H1 (cell line): ENCODE measurements around the gene ULK3. TPM values are rescaled to one million over a fixed set of nuclear protein-coding genes. Genes with fewer than 3 reads are reported as not detected.

Source experiments
- CTCF ChIA-PET: fragments of 300-600 bp; sonication (Branson Sonifier 250); formaldehyde crosslinking; loops from one replicate; lab custom pipeline; 2021; ENCODE audit not compliant: partially characterized antibody; lab: Charles Lee
- POLR2A ChIA-PET: fragments of 300-600 bp; sonication (Branson Sonifier 250); formaldehyde crosslinking; loops from one replicate; lab custom pipeline; 2021; ENCODE audit warnings: inconsistent platforms; ENCODE audit not compliant: partially characterized antibody; lab: Charles Lee
- DNase-seq, 2 experiments: peaks; one replicate each; pipeline versions ENCODE4 v3.0.0 to v3.0.0-alpha.2; 2010 to 2022; ENCODE audit warnings: low spot score in 2 of 2, low read depth in 1 of 2, mixed read lengths in 1 of 2
- FAIRE-seq: peaks from 2 replicates; lab custom pipeline; 2011; peaks lifted over from hg19 to GRCh38; lab: Jason Lieb, UNC
- H2AFZ ChIP-seq: 2 replicates; pipeline ENCODE4 v1.8.1; 2012; ENCODE audit warnings: low read length, inconsistent platforms
- H2AK5ac ChIP-seq: 2 replicates; pipeline ENCODE4 v1.6.1; 2013; ENCODE audit warnings: low read depth, low read length
- H2BK120ac ChIP-seq: replicated peaks from 2 replicates; pipeline ENCODE3; 2013; ENCODE audit warnings: low read depth, low read length, inconsistent platforms
- H2BK12ac ChIP-seq: 2 replicates; pipeline ENCODE4 v1.6.1; 2013; ENCODE audit warnings: low read depth, low read length
- H2BK15ac ChIP-seq: 2 replicates; pipeline ENCODE4 v1.6.1; 2013; ENCODE audit warnings: low read length
- H2BK20ac ChIP-seq: 2 replicates; pipeline ENCODE4 v1.6.1; 2013; ENCODE audit warnings: low read length
- H2BK5ac ChIP-seq: 2 replicates; pipeline ENCODE4 v1.6.1; 2013; ENCODE audit warnings: low read depth, low read length
- H3K14ac ChIP-seq: 2 replicates; pipeline ENCODE4 v1.6.1; 2013; ENCODE audit warnings: inconsistent platforms; ENCODE audit not compliant: insufficient read length
- H3K18ac ChIP-seq: 2 replicates; pipeline ENCODE4 v1.6.1; 2013; ENCODE audit warnings: low read length; ENCODE audit errors: extremely low read depth
- H3K23ac ChIP-seq: 2 replicates; pipeline ENCODE4 v1.6.1; 2013; ENCODE audit warnings: inconsistent platforms; ENCODE audit not compliant: insufficient read length
- H3K23me2 ChIP-seq: 2 replicates; pipeline ENCODE4 v1.6.1; 2013; ENCODE audit warnings: low read depth, low read length
- H3K27ac ChIP-seq: 2 replicates; pipeline ENCODE4 v1.6.1; 2011; ENCODE audit warnings: low read depth, low read length, inconsistent platforms
- H3K27me3 ChIP-seq, 4 experiments: replicated peaks in 1 of 4; 1 replicate in 1 of 4; 2 replicates in 3 of 4; pipeline versions ENCODE4 v1.6.1 to v1.8.1; 2011 to 2013; ENCODE audit warnings: low read length in 3 of 4, mild to moderate bottlenecking in 3 of 4, inconsistent platforms in 2 of 4, mixed read lengths in 2 of 4, moderate library complexity in 1 of 4; ENCODE audit not compliant: control insufficient read depth in 3 of 4, insufficient read depth in 3 of 4; ENCODE audit errors: extremely low read depth in 1 of 4
- H3K36me3 ChIP-seq, 4 experiments: 2 replicates each; pipeline versions ENCODE4 v1.6.1 to v1.8.1; 2011 to 2013; ENCODE audit warnings: mild to moderate bottlenecking in 4 of 4, low read length in 3 of 4, moderate library complexity in 2 of 4, control low read depth in 1 of 4, inconsistent platforms in 1 of 4; ENCODE audit not compliant: insufficient read depth in 4 of 4, control insufficient read depth in 2 of 4
- H3K4ac ChIP-seq: replicated peaks from 2 replicates; pipeline ENCODE3; 2013; ENCODE audit warnings: low read length, low read depth, mixed read lengths, inconsistent platforms; ENCODE audit not compliant: insufficient read length
- H3K4me1 ChIP-seq, 4 experiments: replicated peaks in 1 of 4; 1 replicate in 1 of 4; 2 replicates in 3 of 4; pipeline versions ENCODE4 v1.6.1 to v1.8.1; 2011 to 2013; ENCODE audit warnings: low read length in 3 of 4, inconsistent platforms in 2 of 4, mixed read lengths in 1 of 4; ENCODE audit not compliant: insufficient read depth in 4 of 4, control insufficient read depth in 3 of 4
- H3K4me2 ChIP-seq, 2 experiments: 2 replicates each; pipeline versions ENCODE4 v1.6.1 to v1.8.1; 2011 to 2013; ENCODE audit warnings: low read depth in 2 of 2, low read length in 2 of 2, control low read depth in 1 of 2, inconsistent platforms in 1 of 2, mild to moderate bottlenecking in 1 of 2; ENCODE audit not compliant: insufficient read depth in 1 of 2
- H3K4me3 ChIP-seq, 4 experiments: fragments of 200-600, 300-600 bp in 1 of 4; sonication (generic), shearing (Covaris generic), sonication (Bioruptor Twin) in 1 of 4; 2 replicates each; pipeline versions ENCODE4 v1.5.1 to v1.8.1; 2011 to 2016; ENCODE audit warnings: low read length in 4 of 4, low read depth in 3 of 4, control low read depth in 2 of 4, inconsistent platforms in 2 of 4, mild to moderate bottlenecking in 2 of 4, mixed read lengths in 1 of 4, moderate library complexity in 1 of 4; ENCODE audit not compliant: insufficient read depth in 2 of 4; ENCODE audit errors: extremely low read depth in 1 of 4
- H3K56ac ChIP-seq: replicated peaks from 2 replicates; pipeline ENCODE3; 2013; ENCODE audit warnings: low read depth, mild to moderate bottlenecking, mixed read lengths, low read length, inconsistent platforms; ENCODE audit not compliant: insufficient read length
- H3K79me1 ChIP-seq: 2 replicates; pipeline ENCODE4 v1.6.1; 2013; ENCODE audit warnings: low read depth, low read length, control low read depth
- H3K79me2 ChIP-seq, 2 experiments: 2 replicates each; pipeline versions ENCODE4 v1.6.1 to v1.8.1; 2012 to 2013; ENCODE audit warnings: low read length in 2 of 2, mild to moderate bottlenecking in 2 of 2, inconsistent platforms in 1 of 2; ENCODE audit not compliant: insufficient read depth in 2 of 2, control insufficient read depth in 1 of 2
- H3K9ac ChIP-seq, 4 experiments: replicated peaks in 1 of 4; 1 replicate in 1 of 4; 2 replicates in 3 of 4; pipeline versions ENCODE4 v1.6.1 to v1.8.1; 2011 to 2013; ENCODE audit warnings: low read depth in 3 of 4, low read length in 3 of 4, control low read depth in 2 of 4, mild to moderate bottlenecking in 2 of 4, moderate library complexity in 2 of 4, inconsistent platforms in 1 of 4; ENCODE audit errors: extremely low read depth in 1 of 4
- H3K9me3 ChIP-seq, 2 experiments: 2 replicates each; pipeline versions ENCODE4 v1.6.1 to v1.8.1; 2012 to 2013; ENCODE audit warnings: mild to moderate bottlenecking in 2 of 2, moderate library complexity in 2 of 2, control low read depth in 1 of 2, inconsistent platforms in 1 of 2, low read depth in 1 of 2, low read length in 1 of 2, mixed read lengths in 1 of 2; ENCODE audit not compliant: insufficient read depth in 2 of 2
- H4K20me1 ChIP-seq, 2 experiments: replicated peaks in 1 of 2; 2 replicates each; pipeline versions ENCODE3 to v1.8.1; 2011 to 2013; ENCODE audit warnings: inconsistent platforms in 2 of 2, low read length in 2 of 2, mild to moderate bottlenecking in 1 of 2; ENCODE audit not compliant: insufficient read depth in 2 of 2, control insufficient read depth in 1 of 2
- H4K5ac ChIP-seq: 2 replicates; pipeline ENCODE4 v1.6.1; 2013; ENCODE audit warnings: low read length, low read depth, mixed read lengths, inconsistent platforms; ENCODE audit not compliant: insufficient read length
- H4K8ac ChIP-seq: 2 replicates; pipeline ENCODE4 v1.8.0; 2013; ENCODE audit warnings: mild to moderate bottlenecking, moderate library complexity, low read length, inconsistent platforms; ENCODE audit not compliant: insufficient read depth; ENCODE audit errors: extremely low read depth
- H4K91ac ChIP-seq: replicated peaks from 2 replicates; pipeline ENCODE3; 2013; ENCODE audit warnings: low read length, mixed read lengths, inconsistent platforms; ENCODE audit not compliant: insufficient read length
- BRCA1 ChIP-seq: IDR thresholded peaks from 2 replicates; pipeline ENCODE4 v1.6.1; 2012; ENCODE audit warnings: low read depth, low read length, improper control_type of control experiment
- KDM4A ChIP-seq: IDR thresholded peaks from one replicate; pipeline ENCODE4 v1.7.1; 2012; ENCODE audit warnings: low read depth, mild to moderate bottlenecking, moderate library complexity, low read length, inconsistent platforms; ENCODE audit not compliant: severe bottlenecking
- MAFK ChIP-seq: IDR thresholded peaks from 2 replicates; pipeline ENCODE4 v1.6.1; 2012; ENCODE audit warnings: low read depth, mild to moderate bottlenecking, improper control_type of control experiment, low read length
- PHF8 ChIP-seq: fragments of 200-600 bp; sonication (generic); conservative IDR thresholded peaks from 2 replicates; pipeline ENCODE4 v1.7.1; 2012; ENCODE audit warnings: low read depth, mild to moderate bottlenecking, inconsistent platforms, low read length, moderate library complexity
- SP1 ChIP-seq: IDR thresholded peaks from 2 replicates; pipeline ENCODE4 v1.6.1; 2011; ENCODE audit warnings: low read depth, low read length
- SP4 ChIP-seq: IDR thresholded peaks from 2 replicates; pipeline ENCODE4 v1.6.1; 2012; ENCODE audit warnings: low read length, inconsistent platforms
- WGBS, 2 experiments: shearing (Covaris generic) in 1 of 2; methylation state at CpG; one replicate each; pipeline versions ENCODE4 v1.1.6 to v1.1.7; 2013 to 2015; ENCODE audit warnings: low lambda C conversion rate in 2 of 2, mixed read lengths in 2 of 2, inconsistent platforms in 1 of 2, low coverage in 1 of 2, missing lambda C conversion rate in 1 of 2; ENCODE audit not compliant: insufficient replicate concordance in 2 of 2, insufficient coverage in 1 of 2, insufficient read length in 1 of 2; ENCODE audit errors: extremely low coverage in 1 of 2, missing lambda C conversion rate in 1 of 2; 5-methylcytosine and 5-hydroxymethylcytosine counted together
- long read RNA-seq, 2 experiments: library from RNA in 1 of 2; library from capped mRNA in 1 of 2; stranded (forward); transcript quantifications; one replicate each; pipeline ENCODE4 v2.0.0, GENCODE V29; 2021; ENCODE audit warnings: inconsistent platforms in 1 of 2
- polyA minus RNA-seq, 3 experiments: library from RNA; depleted of rRNA, polyadenylated mRNA; stranded (reverse); fragments of >200 nt; gene quantifications; 1 replicate in 2 of 3; 2 replicates in 1 of 3; pipeline ENCODE4 v1.2.3, GENCODE V29; 2011
- polyA plus RNA-seq, 7 experiments: library from polyadenylated mRNA; depleted of rRNA in 3 of 7; stranded (reverse) in 5 of 7; unstranded in 2 of 7; fragments of >200 nt in 5 of 7; fragments of 200-250 nt in 2 of 7; gene quantifications; 1 replicate in 5 of 7; 2 replicates in 1 of 7; 4 replicates in 1 of 7; pipeline versions ENCODE4 v1.2.1 to v1.2.3, GENCODE V29; 2011 to 2013; ENCODE audit warnings: missing spikeins in 2 of 7, mixed read lengths in 2 of 7
- total RNA-seq: library from RNA; stranded (reverse); fragmentation: NEBNext Ultra II Directional; extraction: Animal tissue kit (Norgen Biotek cat#: 25700); gene quantifications from 2 replicates; pipeline ENCODE4 v1.2.1, GENCODE V29; 2021

The ULK3 gene, protein sequence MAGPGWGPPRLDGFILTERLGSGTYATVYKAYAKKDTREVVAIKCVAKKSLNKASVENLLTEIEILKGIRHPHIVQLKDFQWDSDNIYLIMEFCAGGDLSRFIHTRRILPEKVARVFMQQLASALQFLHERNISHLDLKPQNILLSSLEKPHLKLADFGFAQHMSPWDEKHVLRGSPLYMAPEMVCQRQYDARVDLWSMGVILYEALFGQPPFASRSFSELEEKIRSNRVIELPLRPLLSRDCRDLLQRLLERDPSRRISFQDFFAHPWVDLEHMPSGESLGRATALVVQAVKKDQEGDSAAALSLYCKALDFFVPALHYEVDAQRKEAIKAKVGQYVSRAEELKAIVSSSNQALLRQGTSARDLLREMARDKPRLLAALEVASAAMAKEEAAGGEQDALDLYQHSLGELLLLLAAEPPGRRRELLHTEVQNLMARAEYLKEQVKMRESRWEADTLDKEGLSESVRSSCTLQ
- total RNA-seq (25.0 and 27.1 TPM in 2 replicates), polyA plus RNA-seq (2011; rRNA removed) (34.4 and 52.2 TPM in 2 replicates), polyA minus RNA-seq (2011; rRNA and poly(A)+ RNA removed) (22.9 and 29.2 TPM in 2 replicates)
- polyA plus RNA-seq (2011; cell fraction: cytosol; rRNA removed): 39.6 TPM
- 241 TPM for polyA plus RNA-seq (2011; cell fraction: nucleus; rRNA removed)
- 23.8 to 32.8 TPM (median 27.6 TPM) in 4 replicates for polyA plus RNA-seq (2012, experiment 1 of 2)
- polyA plus RNA-seq (2012, experiment 2 of 2): 22.2 TPM
- polyA plus RNA-seq (2013, experiment 1 of 2): 23.5 TPM
- polyA plus RNA-seq (2013, experiment 2 of 2): 20.5 TPM
- 14.8 TPM for polyA minus RNA-seq (2011; cell fraction: cytosol; rRNA and poly(A)+ RNA removed)
- 30.0 TPM for polyA minus RNA-seq (2011; cell fraction: nucleus; rRNA and poly(A)+ RNA removed)
- long read RNA-seq, experiment 1, partial matches to known transcripts: 3 of 10 reads
- long read RNA-seq, experiment 1, other reads (novel, unspliced or antisense): 2 of 10 reads
- long read RNA-seq, experiment 2, partial matches to known transcripts: 0 of 2 reads
- long read RNA-seq, experiment 2, other reads (novel, unspliced or antisense): 2 of 2 reads

DNA sequence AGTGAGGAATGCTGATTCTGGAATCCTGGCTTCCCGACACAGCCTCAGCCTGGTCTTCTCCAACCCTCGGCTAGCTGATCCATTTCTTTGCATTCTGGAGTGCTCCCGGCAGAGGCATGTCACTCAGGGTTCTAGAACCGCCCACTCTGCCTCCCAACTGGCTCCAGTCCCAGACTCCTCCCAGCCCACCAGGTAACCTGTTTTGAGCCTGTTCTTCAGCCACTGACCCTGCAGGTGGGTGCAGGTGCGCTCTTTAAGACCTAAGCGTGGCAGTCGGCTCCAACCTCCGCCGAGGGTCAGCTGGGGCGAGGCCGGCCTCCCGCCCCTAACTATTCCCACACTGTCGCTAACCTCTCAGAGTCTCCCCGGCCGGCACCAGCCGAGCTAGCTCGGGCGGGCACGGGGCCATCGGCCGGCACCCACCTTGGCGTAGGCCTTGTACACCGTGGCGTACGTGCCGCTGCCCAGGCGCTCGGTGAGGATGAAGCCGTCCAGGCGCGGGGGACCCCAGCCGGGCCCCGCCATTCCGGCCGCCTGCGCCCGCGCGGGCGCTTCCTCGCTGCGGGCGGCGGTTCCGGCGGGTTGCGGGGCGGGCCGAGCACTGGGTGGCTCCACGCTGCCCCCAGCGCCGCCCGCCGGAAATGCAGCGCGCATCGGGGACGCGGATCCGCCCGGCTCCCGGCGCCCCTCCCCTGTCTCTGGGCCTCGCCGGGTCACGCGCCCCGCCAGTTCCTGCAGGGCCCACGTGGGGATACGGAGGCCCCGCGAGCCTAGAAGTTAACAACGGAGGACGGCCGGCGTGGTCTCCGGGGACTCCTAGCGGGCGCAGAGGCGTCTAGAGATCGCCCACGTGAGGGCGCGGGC lies at the start of gene ULK3:
TSS of gene ULK3 (minus strand) at position 576 of the 864 bp plus-strand sequence. CDS start at position 525, 51 bp downstream.
- peaks cover 0 to 13% (median 5%) of the 10 kb centered on the region in 4 experiments; a peak in 5 of 8 replicates for H3K36me3 ChIP-seq
- DNase-seq (peak; percentile 89 to 95), FAIRE-seq (peak; percentile 74)
- H3K4me3 ChIP-seq: peak within 1 kb of the TSS; percentile 60 to 92 (median 90)
- no peak within 1 kb of the TSS for H3K23ac ChIP-seq
- 1% methylated on average over 59 of the region's 84 CpGs; no CpG with 5 or more reads in 1 of the 2 experiments for WGBS, 2 experiments
- H2BK12ac ChIP-seq: 0 out of 2 replicates have a peak within 1 kb of the TSS, but pooled peaks have one; percentile 60
- H3K18ac ChIP-seq: peak within 1 kb of the TSS; percentile 90
- peaks cover 7% of the 10 kb centered on the region; the same call in 1 of the 2 replicates for H3K23me2 ChIP-seq
- H2AFZ ChIP-seq: no peak within 1 kb of the TSS; the same call in 1 of the 2 replicates
- no peak within 1 kb of the TSS for H2BK15ac ChIP-seq
- peak within 1 kb of the TSS; percentile 97 for H4K8ac ChIP-seq
- no peak within 1 kb of the TSS for H2AK5ac ChIP-seq
- peak within 1 kb of the TSS; percentile 100 for H4K91ac ChIP-seq
- ChIA-PET POLR2A (interaction anchor here (0.5 to 4.1 kb wide), 27 partner anchors 10 to 114 kb away, joined by 3 to 23 read pairs (median 3); partner anchors contain the start of genes COX5A, CPLX3, CSK and FAM219B), CTCF (interaction anchor here (0.6 to 2.5 kb wide), 23 partner anchors 9 to 211 kb away, joined by 3 to 24 read pairs (median 4); partner anchors contain the start of gene CPLX3)
- H4K20me1 ChIP-seq: peaks cover 2 to 4% of the 10 kb centered on the region in 2 experiments
- no peak within 1 kb of the TSS for H2BK120ac ChIP-seq
- peak within 1 kb of the TSS; percentile 91 for H3K4ac ChIP-seq
- peak within 1 kb of the TSS; percentile 79 to 89 (median 88) for H3K9ac ChIP-seq
- H3K79me2 ChIP-seq: no peaks in the 10 kb centered on the region
- H3K9me3 ChIP-seq: no peaks in the 10 kb centered on the region
- H3K79me1 ChIP-seq: 0 out of 2 replicates have a peak, but pooled peaks cover 2% of the 10 kb centered on the region
- peak within 1 kb of the TSS; percentile 75 to 88 for H3K4me2 ChIP-seq
- peak within 1 kb of the TSS; percentile 89 for H3K27ac ChIP-seq
- peak within 1 kb of the TSS; percentile 93 for H2BK5ac ChIP-seq
- no peak within 1 kb of the TSS for H2BK20ac ChIP-seq
- peak within 1 kb of the TSS; percentile 82 for H3K14ac ChIP-seq
- H4K5ac ChIP-seq: peak within 1 kb of the TSS; percentile 94
- peaks cover 0 to 13% (median 8%) of the 10 kb centered on the region in 4 experiments; a peak in 6 of 7 replicates for H3K4me1 ChIP-seq
- peak within 1 kb of the TSS; percentile 92 for H3K56ac ChIP-seq
- no peaks in the 10 kb centered on the region for H3K27me3 ChIP-seq
- TF ChIP-seq PHF8 (peak; percentile 96), MAFK (no peak), KDM4A (peak; percentile 87), SP4 (peak; percentile 64; the same call in 1 of the 2 replicates), SP1 (peak; percentile 42; the same call in 1 of the 2 replicates), BRCA1 (no peak)
